ENCODE measurements around the gene RTTN. TPM values are rescaled to one million over a fixed set of nuclear protein-coding genes. Genes with fewer than 3 reads are reported as not detected.

Gene RTTN
- total and polyA plus RNA-seq, 2 of the 13 experiments (the other 11 are each of a cell fraction or from before 2014, with no cell fraction given), result 5.4 to 18.7 TPM

DNA sequence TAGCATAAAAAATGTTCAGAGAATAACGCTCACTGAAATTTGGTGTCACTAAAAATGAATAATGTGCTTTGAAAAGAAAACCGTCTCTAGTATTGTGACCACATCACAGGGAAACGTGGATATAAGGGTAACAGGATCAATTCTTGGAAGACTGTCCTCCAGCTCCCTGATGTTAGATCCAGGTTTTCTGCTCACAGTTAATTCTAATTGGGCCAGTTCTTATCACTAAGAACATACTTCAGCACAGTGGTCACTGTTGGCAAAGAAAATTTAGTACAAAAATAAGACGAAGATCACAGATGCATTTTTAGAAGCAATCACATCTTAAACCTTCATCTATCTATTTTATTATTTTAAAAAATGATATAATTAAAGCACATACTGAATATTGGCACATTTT, 200.8 kb downstream of the RTTN start (continued):
- TF ChIP-seq HOXA5 (CRISPR knock-in tag; IDR thresholded peaks at IDR 0.05), result no peak
- TF ChIP-seq, protein P1, sequence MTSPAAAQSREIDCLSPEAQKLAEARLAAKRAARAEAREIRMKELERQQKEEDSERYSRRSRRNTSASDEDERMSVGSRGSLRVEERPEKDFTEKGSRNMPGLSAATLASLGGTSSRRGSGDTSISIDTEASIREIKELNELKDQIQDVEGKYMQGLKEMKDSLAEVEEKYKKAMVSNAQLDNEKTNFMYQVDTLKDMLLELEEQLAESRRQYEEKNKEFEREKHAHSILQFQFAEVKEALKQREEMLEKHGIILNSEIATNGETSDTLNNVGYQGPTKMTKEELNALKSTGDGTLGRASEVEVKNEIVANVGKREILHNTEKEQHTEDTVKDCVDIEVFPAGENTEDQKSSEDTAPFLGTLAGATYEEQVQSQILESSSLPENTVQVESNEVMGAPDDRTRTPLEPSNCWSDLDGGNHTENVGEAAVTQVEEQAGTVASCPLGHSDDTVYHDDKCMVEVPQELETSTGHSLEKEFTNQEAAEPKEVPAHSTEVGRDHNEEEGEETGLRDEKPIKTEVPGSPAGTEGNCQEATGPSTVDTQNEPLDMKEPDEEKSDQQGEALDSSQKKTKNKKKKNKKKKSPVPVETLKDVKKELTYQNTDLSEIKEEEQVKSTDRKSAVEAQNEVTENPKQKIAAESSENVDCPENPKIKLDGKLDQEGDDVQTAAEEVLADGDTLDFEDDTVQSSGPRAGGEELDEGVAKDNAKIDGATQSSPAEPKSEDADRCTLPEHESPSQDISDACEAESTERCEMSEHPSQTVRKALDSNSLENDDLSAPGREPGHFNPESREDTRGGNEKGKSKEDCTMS (CRISPR knock-in tag; conservative IDR thresholded peaks at IDR 0.05), result no peak
- TF ChIP-seq, protein P2, sequence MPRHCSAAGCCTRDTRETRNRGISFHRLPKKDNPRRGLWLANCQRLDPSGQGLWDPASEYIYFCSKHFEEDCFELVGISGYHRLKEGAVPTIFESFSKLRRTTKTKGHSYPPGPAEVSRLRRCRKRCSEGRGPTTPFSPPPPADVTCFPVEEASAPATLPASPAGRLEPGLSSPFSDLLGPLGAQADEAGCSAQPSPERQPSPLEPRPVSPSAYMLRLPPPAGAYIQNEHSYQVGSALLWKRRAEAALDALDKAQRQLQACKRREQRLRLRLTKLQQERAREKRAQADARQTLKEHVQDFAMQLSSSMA (CRISPR knock-in tag; IDR thresholded peaks at IDR 0.05), result no peak

DNA sequence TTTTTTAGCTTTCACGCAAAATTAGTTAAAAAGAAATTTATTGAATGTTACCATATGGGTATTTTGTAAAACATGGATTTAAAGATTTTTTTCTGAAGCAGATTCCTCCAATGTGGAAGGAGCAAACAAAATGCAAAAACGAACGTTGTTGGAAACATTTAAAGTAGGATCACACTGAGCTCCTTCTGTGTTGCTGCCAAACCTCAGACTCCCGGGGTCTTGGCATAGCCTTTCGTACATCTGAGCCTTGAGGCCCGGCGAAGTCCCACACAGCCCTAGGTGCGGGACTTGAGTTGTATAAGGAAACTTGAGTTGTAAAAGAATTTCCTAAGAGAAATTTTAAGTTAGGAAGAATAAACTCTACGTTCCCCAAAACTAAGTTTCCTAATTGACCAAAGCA, 205.8 kb downstream of the RTTN start:
- no peaks in the 10 kb centered on the region for H3K79me2 ChIP-seq (ENCODE audit: insufficient read depth, low read length)
- peaks cover 0 to 3% of the 10 kb centered on the region in 2 experiments; a peak in 1 of 5 replicates for H3K36me3 ChIP-seq (replicated peaks in 1 of 2; ENCODE audit: control insufficient read depth in 1 of 2, insufficient read depth in 2 of 2, low read length in 2 of 2)
- no peak overlapping the region for H2AFZ ChIP-seq (ENCODE audit: low read length)
- no peak overlapping the region for H3K27ac ChIP-seq (ENCODE audit: extremely low read length, insufficient read depth, low read length)
- DNase-seq (ENCODE audit: low spot score) (no peak), FAIRE-seq (no peak), ATAC-seq (no peak)
- no peak overlapping the region for H3K4me3 ChIP-seq (replicated peaks in 1 of 3; ENCODE audit: insufficient read depth in 1 of 3, low read depth in 2 of 3, low read length in 3 of 3)
- H4K20me1 ChIP-seq (ENCODE audit: insufficient read depth, low read length), result no peaks in the 10 kb centered on the region
- TF ChIP-seq CENPX (CRISPR knock-in tag; IDR thresholded peaks at IDR 0.05) (no peak), ZNF737 (CRISPR knock-in tag; IDR thresholded peaks at IDR 0.05; ENCODE audit: borderline replicate concordance) (no peak), ZSCAN9 (CRISPR knock-in tag; IDR thresholded peaks at IDR 0.05; ENCODE audit: borderline replicate concordance) (no peak), ZNF768 (CRISPR knock-in tag; IDR thresholded peaks at IDR 0.05) (no peak), ZNF713 (CRISPR knock-in tag; IDR thresholded peaks at IDR 0.05) (no peak), ZNF180 (CRISPR knock-in tag; IDR thresholded peaks at IDR 0.05; ENCODE audit: borderline replicate concordance, low read depth) (no peak), ZNF792 (CRISPR knock-in tag; IDR thresholded peaks at IDR 0.05) (no peak), ZNF256 (CRISPR knock-in tag; conservative IDR thresholded peaks at IDR 0.05) (no peak), ZFP41 (CRISPR knock-in tag; IDR thresholded peaks at IDR 0.05; ENCODE audit: borderline replicate concordance) (no peak), NFE2L2 (IDR thresholded peaks at IDR 0.05; ENCODE audit: low read length) (no peak), ZNF607 (CRISPR knock-in tag; IDR thresholded peaks at IDR 0.05; ENCODE audit: borderline replicate concordance) (no peak)
- no peak overlapping the region for H3K9ac ChIP-seq (ENCODE audit: insufficient read depth, low read depth, low read length)
- WGBS (ENCODE audit: low lambda C conversion rate), result 84% methylated on average over 9 of the region's 9 CpGs
- intact Hi-C loops (cut with micrococcal nuclease; ENCODE audit: unreplicated experiment), result no loop called here
- ChIA-PET POLR2A (no interaction called here), CTCF (ENCODE audit: low intra/inter-chr PET ratio, low total read pairs) (no interaction called here)
- in situ Hi-C loops (cut with HindIII; ENCODE audit: extremely low pct_ligation_motif_present, low pct_unique_long_range_greater_than_20kb), result no loop called here
- H3K9me3 ChIP-seq (ENCODE audit: low read length), result no peaks in the 10 kb centered on the region
- peaks cover 18% of the 10 kb centered on the region for H3K4me1 ChIP-seq (ENCODE audit: insufficient read depth, low read length)
- H3K4me2 ChIP-seq (ENCODE audit: low read depth, low read length), result no peak overlapping the region
- no TSS peak for BruUV-seq (replicated peaks)
- no peaks in the 10 kb centered on the region for H3K27me3 ChIP-seq (ENCODE audit: control insufficient read depth in 1 of 2, insufficient read depth in 2 of 2, low read length in 2 of 2)
